HG03025 (cell line): ENCODE results near the gene SIX2.
"Not testable (repeated sequence)": the region's sequence is repeated elsewhere in the genome, so short reads cannot be mapped to it uniquely, and the experiment has no call there.

ENCODE experiments used
- ATAC-seq: cut with Tn5 transposase; IDR thresholded peaks from one replicate; pipeline ENCODE4 v1.9.1; 2021; ENCODE audit warnings: mild to moderate bottlenecking, moderate library complexity; ENCODE audit not compliant: unreplicated experiment, low FRiP score

Gene SIX2

DNA sequence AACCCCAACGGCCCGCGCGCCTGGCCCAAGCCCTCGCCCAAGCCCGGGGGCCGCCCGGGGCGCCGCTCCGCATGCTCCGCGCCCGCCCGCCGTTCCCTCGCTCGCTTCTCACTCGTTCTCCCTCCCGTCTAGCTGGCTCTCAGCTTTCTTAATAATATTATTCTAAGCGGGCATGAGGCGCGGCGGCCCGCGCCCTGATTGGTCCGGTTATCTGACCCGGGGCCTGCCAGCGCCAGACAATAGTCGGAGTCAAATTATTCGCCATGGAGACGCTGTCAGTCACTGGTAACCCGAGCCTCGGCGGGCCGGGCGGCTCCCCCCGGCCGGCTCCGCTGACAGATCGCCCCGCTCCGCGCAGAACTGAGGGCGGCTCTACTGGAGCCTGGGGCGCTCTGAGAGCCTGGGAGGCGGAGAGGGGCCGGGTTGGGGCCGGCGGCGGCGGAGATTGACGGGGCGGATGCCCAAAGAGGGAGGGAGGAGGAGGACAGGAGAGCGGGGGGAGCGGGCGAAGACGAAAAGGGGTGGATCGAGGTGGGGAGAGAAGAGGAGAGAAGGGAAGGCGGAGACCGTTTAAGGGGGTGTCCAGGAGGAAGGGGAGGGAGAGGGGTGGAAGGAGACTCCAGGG is at the start of gene SIX2:
Gene SIX2 (minus strand): TSS at position 150 of the 625 bp plus-strand sequence. CDS start 342 bp downstream, outside the sequence.
- no peak for ATAC-seq

DNA sequence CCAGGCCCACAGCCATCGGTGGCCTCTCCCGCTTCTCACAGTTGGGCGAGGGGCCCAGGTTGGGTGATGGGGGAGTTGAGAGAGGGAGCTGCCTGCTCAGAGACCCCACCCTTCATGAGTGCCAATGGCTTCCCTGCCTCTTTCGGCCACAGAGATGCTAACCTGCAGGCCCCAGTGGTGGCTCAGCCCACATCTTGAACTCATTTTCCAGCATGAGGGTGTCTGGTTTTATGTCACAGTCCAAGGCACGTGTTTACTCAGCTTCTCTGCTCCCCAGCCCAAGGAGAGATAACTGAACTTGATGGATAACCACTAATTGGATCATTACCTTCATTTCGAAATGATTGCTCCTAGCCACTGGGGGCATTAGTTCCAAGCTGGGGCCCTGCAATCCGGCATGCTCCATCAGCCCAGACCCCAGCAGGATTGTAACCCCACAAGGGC is 45.9 kb upstream of the SIX2 start:
- ATAC-seq: no peak

DNA sequence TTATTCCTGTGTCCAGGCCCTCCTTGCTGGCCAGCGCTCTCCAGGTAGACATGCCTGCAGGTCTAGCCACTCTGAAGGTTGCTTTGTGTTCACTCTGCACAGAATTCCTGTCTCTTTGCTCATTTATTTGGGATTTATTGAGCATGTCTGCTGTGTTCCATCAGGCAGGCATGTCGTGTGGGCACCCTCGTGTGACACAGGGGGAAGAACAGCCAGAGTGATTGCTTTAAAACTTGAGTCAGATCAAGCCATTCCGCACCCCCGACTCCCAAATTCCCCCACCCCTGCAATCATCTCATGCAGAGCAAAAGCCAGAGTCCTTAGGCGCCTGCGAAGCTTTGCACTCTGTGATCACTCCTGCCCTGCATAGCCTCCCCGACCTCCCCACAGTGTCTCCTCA is 44.7 kb upstream of the SIX2 start:
- ATAC-seq: no peak

DNA sequence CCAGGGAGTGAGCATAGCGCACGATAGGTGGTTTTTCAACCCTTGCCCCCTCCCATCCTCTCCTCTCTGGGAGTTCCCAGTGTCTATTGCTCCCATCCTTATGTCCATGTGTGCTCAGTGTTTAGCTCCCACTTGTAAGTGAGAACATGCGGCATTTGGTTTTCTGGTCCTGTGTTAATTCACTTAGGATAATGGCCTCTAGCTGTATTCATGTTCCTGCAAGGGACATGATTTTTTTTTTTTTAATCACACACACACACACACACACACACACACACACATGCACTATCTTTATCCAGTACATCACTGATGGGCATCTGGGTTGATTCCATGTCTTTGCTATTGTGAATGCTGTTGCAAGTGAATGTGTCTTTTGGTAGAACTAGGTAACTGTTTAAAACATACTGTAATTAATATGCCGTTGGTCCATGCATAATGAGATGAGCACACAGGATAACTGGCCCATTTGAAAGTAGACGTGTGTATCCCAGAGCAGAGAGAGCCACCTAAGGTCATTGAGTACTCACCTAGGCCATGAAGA is 43.2 kb upstream of the SIX2 start:
- no peak for ATAC-seq

DNA sequence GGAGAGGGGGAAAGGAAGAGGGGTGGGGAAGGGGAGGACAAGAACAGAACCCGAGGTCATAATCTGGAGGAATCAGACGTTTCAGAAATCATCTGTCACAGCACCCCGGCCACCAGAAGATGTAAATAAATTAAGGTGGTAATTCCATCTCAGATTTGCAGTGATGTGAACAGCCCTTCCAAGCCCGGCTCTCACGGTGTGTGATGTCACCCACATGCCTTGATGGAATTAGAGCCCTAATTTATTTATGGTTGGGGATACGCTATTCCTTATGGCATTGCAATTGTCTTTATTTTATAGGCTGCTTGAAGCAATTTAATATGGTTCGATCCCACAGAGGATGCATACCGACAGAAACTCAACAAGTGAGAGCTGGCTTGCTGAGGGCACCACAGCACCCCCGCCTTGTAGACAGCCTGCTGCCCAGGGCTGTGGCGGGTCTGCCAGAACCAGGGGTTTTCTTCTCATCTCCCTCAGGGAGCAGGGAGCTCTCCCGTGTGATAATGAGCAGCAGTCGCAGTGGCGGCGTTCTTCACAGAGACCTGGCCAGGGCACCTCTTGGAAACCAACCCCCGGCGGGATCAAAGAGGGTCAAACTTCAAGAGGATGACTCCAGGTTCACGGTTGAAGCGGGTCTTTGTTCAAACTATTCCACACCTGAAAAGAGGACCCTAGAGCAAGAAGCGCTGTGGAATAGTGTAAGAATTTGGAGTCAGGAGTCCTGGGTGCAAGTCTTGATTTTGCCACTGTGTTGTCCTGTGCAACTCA is 40.5 kb upstream of the SIX2 start:
- no peak for ATAC-seq

DNA sequence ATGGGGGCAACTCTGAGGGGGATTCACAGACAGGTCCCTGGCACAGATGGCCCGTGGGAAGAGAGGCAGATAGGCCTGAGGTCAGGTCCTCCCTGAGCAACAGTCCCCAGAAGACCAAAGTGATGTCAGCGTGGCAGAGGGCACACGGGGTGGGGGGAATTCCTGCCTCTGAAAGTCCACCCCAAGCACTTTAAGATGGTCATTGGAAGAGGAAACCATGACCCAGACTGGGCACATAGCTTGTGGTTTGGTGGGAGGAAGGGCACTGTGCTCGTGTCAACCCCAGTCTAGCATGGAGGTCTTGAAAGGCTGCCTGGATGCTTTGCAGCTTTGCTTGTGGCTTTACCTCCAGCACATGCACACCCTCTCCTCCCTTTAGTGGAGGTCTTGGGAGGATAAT is 38.0 kb upstream of the SIX2 start:
- ATAC-seq: no peak

DNA sequence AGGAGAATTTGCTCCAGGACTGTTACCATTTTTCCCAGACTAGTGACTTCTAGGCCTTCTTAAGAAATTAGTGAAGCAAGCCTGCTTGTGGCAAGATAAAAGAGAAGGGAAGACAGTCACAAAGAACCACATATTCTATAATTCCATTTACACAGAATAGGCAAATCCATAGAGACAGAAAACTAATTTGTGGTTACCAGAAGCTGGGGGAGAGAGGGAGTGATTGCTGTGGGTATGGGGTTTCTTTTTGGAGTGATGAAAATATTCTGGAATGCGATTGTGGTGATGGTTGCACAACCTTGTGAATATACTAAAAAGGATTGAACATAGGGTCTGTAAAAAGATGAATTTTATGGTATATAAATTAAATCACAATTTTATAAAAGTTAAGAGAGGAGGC is 37.5 kb upstream of the SIX2 start:
- ATAC-seq: no peak

DNA sequence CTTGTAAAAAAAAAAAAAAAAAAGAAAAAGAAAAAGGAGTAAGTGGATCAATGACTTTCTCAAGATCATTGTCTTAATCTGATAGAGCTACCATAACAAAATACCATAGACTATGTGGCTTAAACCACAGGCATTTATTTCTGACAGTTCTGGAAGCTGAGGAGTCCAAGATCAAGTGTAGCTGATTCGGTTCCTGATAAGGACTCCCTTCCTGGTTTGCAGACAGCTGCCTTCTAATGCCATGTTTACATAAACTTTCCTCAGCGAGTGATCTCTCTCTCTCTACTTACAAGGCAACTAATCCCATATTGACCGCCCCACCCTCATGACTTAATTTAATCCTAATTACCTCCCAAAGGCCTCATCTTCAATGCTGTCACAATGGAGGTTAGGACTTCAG is 36.5 kb upstream of the SIX2 start:
- ATAC-seq: no peak

DNA sequence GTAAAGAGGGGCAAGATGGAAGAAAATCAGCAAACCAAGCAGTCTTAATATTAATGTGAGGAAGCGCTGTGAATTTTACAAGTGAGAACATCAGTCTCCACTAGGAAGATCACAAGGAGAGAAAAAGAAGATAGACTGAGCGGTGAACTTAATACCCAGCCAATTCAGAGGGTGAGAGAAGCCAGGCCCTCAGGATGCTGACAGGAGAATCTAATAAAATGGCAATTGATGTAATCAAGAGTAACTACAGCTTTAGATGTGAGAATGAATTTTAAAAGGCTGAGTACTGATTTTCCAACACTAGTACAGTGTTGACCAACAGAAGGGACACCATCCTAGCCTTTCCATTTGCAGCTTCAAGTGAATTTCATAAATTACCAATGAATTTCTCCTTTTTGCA is 35.7 kb upstream of the SIX2 start:
- ATAC-seq: no peak

DNA sequence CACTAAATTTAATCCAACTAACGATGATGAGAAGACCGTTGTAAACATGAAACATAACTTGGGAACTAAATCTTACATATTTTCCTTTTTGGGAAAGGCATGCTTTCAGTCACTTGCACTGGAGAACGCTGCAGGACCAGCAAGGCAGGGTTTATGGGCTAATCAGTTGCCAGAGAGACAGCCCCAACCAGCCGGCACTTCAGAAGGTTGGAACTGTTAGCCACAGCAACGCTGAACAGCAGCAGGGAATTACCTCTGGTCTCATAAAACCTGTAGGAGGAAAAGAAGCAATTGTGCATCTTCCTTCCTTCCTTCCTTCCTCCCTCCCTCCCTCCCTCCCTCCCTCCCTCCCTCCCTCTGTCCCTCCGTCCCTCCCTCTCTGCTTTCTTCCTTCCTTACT is 33.9 kb upstream of the SIX2 start:
- no peak for ATAC-seq

DNA sequence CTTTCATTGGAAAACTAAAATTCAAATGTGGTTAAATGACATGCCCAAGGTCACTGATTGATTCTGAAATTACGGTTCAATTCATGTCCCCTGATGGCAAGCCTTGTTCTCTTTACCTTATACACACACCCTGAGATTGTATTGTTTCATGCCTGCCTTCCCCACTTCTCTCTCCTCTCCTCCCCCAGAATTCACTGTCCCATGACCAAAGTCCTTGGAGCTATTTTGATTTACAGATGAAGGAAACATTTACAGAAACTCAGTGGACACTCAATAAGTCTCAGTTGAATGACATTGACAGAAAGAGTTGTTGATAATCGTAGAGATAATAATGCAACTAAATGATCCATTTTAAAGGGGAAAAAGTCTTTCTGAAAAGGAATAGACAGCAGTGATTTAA is 33.1 kb upstream of the SIX2 start:
- no peak for ATAC-seq

DNA sequence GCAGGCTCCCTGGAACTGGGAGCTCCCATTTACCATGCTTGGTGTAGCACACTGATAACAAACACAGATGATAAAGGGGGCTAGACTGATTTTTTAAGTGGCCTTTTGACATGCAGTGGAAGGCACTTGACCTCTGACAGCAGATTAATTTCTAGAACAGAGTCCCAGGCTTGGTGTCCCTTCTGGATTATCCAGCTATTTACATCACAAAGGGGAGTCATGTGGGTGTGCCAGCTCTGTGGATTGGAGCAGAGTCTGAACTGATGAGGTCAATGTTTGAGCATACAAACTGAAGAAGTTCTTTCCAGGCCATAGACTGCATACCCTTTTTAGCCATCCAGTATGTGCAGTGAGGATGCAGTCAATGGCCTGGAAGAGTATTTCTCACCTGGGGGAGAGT is 31.5 kb upstream of the SIX2 start:
- ATAC-seq: no peak

DNA sequence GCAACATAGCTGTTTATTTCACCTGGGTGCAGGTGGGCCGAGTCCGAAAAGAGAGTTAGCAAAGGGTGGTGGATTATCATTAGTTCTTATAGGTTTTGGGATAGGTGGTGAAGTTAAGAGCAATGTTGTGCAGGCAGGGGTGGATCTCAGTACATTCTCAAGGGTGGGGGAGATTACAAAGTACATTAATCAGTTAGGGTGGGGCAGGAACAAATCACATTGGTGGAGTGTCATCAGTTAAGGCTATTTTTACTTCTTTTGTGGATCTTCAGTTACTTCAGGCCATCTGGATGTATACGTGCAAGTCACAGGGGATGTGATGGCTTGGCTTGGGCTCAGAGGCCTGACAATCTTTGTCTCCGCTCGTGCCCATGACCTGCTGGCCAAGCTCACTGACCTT is 30.6 kb upstream of the SIX2 start:
- not testable (repeated sequence) for ATAC-seq

DNA sequence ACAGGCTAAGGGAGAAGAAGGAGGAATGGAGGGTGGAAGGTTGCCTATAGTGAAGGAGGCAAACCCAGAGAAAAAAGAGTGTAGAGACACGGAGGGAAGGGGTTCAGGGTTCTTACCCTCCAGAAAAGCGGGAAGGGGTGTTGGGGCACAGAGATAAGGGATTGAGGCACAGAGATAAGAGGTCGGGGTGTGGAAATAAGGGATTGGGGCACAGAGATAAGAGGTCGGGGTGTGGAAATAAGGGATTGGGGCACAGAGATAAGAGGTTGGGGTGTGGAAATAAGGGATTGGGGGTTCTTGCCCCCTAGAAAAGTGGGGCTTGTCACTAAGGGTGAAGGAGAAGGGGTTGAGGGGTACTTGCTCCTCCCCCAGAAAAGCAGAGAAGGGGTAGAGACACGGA is 29.6 kb upstream of the SIX2 start:
- ATAC-seq: not testable (repeated sequence)

DNA sequence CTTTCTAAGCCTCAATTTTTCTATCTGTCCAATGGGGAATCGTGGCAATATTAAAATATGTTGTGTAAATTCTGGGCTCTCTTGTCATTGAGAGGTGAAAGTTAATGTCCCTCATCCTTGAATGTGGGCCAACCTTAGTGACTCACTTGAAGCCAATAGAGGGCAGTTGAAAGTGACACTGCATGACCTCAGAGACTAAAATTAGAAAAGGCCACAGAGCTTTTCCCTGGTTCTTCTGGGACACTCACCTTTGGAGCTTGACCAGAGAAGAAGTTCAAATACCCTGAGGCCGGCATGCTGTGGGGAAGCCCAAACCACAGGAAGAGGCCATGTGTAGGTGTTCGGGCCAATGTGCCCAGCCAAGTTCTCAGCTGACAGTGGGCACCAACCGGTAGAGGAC is 24.1 kb upstream of the SIX2 start:
- ATAC-seq: no peak

DNA sequence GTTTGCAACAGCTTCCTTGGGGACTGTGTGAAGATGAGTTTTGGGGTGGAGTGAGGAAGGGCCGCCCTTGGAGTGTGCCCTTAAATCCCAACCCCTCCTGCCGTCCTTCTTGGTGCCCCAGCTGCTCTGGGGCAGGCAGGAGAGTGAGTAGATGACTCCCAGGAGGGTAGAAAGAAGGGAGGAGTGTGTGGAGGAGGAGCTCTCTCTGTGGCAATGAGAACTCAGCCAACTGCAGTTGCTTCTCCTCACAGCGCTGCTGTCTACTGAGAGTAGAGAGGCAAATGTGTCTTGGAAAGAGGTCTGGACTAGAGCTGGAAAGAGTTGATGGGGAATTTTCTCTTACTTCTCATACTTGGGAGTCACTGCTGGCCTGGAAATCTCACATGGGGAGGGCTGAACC is 21.8 kb upstream of the SIX2 start:
- no peak for ATAC-seq

DNA sequence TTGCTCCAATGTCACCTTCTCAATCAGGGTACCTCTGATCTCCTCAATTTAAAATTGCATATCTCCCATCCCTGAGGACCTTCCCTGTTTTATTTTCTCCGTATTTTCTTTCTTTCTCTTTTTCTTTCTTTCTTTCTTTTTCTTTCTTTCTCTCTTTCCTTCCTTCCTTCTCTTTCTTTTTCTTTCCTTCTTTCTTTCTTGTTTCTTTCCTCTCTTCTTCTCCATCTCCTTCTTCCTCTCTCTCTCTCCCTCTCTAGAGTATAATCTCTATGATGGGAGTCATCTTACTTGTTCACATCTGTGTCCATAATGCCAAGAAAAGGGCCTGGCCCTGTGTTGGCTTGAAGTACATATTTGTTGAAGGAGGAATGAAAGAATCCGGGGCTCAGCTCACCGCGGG is 21.3 kb upstream of the SIX2 start:
- ATAC-seq: no peak

DNA sequence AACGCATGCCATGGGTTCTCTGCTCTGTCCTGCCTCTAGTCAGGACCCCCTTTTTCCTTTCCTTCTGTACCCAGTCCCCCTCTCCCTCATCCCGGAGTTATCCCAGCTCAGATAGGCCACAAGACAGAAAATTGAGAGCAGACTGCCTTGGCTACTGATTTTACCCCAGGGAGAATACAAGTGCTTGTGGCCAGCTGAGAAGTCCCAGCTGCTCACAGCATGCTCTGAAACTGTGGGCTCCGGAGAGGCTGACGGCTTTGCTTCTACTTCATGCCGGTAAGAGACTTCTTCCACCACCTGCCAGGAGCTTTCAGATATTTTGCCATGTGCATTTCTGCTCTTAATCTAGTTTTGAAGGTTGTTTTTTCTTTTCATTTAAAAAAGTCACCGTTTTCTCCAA is 20.0 kb upstream of the SIX2 start:
- ATAC-seq: no peak

DNA sequence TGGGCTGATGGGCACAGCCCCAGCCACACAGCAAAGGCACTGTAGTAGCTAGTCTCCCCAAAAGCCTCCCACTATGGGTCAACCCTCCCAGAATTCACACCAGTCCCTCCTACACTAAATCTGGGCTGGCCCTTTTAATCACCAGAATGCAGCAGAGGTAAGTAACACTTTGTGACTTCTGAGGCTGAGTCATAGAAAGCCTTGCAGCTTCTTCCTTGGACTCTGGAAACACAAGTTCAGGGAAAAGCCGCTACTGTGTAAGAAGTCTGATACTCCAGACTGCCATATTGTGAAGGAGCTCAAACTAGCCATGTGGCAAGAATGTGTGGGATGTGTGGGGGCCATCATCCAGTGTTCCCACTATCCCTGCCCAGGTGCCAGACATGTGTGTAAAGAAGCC is 19.0 kb upstream of the SIX2 start:
- ATAC-seq: no peak

DNA sequence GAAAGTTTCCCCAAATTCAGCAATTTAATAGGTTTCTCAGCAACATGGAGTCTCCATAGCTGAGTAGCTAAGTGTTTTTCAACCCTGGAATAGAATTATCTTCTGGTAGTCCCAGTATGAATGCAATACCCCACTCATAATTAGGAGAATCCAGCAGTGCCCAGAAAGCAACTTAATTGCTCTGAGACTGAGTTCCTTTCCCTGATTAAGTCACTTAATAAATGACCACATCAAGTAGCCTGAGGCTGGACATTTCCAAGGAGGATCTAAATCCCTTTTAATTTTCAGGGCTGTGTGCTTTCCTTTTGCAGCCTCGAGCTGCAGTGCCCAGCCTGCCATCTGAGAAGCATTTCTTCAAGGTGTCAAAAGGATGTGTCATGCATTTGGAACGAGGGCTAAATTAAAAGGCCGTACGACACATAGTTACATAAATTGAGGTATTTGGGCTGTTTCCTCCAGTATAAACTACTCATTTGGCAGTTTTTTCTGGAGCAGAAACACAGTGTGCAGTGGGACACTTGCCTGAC is 17.7 kb upstream of the SIX2 start:
- no peak for ATAC-seq

DNA sequence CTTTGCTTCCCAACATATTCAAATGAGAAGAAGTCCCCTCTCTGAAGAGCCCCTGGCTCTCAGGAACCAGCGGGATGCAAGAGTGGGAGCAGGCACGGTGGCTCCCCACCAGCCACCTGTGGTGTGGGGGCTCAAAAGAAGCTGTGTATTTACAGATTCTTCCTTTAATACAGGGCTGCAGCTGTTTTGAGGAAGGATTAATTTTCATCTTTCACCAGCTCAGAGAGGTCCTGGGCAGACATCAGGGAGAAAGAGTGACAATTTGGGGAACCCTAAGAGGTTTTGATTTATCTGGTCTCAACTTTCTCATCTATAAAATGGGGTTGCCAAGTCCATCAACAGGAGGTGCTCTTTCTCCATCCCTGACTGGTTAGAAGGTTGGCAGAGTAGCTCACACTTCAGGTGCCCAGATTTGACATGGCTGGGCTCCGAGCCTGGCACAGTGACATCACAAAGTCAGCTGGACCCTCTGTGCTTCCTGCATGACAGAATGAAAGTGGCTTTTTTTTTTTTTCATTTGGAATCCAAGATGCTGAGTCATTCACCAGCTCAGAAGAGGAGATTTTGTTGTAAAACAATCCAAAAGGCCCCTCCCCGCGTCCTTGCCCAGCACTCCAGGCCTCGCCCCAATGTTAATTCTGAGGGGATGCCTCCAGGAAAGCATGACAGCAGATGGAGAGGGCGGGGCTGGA is 15.5 kb upstream of the SIX2 start:
- no peak for ATAC-seq
